NCI-H2081 treated with DMSO at 0.1 percent for 48 hours (cell line): ENCODE results near the gene CFAP54.

Experiments used
- DNase-seq: peaks from one replicate; lab custom pipeline; 2025; lab: John Stamatoyannopoulos, UW

The CFAP54 gene

DNA sequence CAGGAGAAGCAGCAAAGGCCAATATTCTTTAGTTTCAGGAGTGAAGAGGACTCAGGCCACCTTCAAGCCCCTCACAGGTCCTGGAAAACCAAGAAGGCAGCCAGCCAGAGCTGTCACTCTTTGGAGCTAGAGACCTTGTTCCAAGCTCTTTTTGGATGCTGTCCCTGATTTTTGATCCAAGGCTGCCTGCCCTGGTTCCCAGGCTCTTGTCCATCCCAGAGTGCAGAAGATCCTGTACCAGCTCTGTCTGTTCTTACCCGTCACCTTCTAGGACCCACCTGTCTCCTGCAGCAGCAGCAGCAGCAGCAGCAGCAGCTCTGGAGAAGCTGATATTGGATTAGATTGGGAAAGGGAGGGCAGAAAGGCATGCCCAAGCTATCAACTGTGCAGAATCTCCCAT, 260.6 kb downstream of the CFAP54 start:
- no peak for DNase-seq

DNA sequence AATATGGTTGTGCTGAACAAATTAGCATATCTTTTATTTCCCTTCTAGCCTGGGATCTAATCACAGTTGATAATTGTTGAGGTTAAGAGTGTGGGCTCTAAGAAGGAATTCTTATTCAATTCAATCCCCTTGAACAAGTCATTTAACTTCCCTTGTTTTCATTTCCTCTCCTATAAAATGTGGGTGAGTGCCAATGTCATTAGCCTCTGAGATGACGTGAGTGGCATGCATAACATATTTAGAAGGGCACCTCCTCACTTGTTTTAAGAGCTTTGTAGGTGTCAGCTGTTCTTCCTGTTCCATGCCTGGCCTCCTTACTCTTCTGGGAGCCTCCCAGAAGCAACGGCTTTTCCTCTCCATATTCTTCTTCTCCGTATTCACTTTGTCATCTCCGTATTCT, 262.2 kb downstream of the CFAP54 start:
- no peak for DNase-seq

DNA sequence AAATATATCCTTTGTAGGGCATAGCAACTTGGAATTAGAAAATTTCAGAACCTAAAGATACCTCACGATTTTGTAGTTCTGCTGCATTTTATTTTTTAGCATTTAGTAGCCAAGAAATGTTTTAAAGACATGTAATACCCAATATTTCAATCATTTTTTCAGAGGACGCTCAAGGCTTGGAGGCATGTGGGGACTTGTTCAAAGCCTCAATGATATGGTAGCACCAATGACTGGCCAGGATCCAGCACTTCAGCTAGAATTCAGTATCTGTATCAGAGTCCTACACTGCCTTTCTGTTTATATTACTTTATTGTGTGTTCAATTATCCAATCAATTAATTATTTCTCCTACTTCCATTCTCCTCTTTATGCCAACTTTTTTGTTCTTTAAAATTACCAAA, 262.8 kb downstream of the CFAP54 start:
- no peak for DNase-seq

DNA sequence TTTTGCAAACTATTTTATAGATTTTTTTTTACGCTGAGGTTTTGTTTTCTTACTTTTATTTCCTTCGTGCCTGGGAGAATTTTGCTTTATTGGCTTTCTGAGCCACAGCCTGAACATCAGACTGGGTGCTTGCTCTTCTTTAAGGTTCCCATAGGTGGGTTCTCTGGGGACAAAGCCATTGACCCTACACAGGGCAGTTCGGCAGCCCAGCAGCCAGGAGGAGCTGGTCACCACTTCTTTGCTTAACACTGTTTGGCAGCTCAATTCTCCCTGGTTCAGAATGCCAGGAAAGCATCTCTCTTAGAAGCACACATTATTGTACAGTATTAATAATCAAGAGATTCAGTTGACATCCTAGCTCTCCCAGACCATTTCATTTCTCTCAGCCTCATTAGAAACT, 276.9 kb downstream of the CFAP54 start:
- no peak for DNase-seq

DNA sequence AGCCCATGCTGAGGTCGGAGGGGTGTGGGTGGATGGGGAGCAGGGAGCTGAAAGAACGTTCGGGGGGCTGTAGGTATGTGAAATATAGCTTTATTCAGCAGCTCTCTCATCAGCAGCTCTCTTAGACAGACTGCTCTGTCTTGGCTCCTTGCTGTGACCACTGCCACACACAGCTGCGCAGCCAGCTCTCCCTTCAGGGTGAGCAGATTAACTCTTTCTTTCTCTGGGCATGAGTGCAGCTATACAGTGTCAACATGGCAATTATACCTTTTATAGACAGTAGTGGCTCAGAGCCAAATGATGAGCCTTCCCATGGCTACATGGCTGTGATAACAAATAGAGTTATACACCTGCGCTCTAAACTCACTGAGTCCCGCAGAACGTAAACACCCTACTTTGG, 280.0 kb downstream of the CFAP54 start:
- DNase-seq, result peak; percentile 82

DNA sequence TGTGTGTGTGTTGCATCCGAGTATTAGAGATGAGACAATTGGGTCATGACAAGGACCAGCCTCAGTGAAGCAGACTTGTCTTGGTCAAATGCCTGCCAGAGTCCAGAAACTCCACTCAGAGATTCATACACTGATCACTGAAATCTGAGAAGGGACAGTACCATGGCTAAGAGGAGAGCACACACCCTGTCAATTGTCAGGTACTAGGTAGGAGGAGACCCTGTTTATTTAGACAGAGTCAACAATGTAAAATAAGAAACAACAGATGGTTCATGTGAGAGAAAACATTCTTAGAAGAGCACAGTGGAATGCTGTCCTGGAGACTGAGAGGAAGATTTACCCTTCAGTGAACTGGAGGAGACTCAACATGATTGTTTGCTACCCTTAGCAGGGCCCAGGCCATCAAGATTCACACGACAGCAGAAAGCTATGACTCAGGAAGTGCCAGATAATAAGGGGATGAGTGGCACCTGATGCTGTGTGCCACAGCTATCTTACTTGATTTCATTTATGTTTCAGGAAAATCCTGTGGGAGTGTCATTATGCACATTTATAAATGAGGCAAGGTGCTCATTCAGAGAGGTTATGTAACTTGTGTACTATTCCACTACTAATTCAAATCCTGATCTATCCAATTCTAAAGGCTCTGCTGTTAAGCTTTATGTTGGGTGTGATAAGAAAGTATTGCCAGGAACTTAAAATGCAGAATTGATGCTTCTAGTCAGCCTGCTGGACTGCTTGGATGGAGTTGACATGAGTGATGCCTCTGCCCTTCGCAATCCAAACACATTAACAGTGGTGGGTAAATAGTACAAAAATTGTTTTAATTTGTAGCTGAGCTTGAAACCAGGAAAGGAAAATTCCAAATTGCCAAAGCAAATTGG, 281.1 kb downstream of the CFAP54 start:
- no peak for DNase-seq

DNA sequence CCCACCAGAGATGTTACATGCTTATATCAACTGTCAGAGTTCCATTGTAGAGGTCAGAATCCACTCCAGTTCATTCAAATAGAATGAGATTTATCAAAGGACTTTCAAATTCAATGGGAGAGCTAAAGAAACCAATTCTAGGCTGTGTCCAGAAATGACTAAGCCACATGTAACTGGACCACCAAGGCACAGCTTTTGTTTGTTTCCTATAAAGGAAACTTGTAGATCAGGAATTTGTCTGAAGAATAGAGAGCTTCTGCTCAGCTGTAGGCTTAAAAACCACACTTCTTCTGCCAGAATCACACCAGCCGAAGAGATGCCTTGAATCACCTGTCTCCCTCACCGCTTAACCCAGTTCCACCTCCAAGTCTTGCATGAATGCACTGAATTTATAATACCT, 283.7 kb downstream of the CFAP54 start:
- DNase-seq, result no peak

DNA sequence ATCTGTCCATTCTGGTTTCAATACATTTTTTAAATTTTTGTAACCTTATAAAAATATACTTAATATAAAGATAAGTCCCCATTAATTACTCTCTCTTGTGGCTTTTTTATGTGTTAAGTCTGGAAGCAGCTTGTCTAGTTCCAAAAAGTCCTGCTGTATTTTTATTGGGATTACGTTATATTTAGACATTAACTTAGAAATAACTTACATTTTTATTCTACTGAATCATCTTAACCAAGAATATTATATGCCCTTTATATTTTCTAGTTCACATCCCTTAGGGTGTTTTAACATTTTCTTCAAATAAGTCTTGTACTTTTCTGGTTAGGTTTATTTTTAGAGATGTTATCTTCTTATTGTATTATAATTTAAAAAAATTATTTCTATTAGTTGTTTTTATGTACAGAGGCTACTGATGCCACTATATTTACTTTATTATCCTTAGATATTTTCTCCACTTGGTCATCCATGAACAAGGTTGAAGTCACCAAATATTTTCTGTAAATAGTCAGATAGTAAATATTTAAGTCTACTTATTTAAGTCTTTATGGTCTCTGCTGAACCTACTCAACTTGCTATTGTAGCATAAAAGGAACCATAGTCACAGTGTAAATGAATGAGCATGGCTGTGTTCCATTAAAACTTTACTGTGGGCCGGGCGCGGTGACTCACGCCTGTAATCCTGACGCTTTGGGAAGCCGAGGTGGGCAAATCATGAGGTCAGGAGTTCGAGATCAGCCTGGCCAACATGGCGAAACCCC, 285.3 kb downstream of the CFAP54 start:
- DNase-seq, result no peak

DNA sequence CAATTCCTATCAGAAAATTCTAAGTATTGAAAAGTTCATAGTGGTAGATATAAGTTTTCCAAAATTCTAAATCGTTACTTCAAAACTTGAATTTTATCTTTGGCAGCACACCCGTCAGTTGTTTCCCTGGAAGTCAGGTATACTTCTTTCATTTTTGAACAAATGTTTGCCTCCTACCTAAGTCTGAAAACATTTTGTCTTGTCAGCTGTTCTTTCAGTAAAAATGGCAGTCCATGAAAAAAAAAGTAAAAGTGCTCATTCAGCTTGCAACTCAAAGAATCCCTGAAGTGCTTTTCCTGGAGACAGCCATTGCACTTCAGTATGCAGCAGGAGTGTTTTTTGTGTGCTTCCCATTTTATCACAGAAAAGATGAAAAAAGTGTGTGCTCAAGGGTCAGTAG, 287.5 kb downstream of the CFAP54 start:
- no peak for DNase-seq

DNA sequence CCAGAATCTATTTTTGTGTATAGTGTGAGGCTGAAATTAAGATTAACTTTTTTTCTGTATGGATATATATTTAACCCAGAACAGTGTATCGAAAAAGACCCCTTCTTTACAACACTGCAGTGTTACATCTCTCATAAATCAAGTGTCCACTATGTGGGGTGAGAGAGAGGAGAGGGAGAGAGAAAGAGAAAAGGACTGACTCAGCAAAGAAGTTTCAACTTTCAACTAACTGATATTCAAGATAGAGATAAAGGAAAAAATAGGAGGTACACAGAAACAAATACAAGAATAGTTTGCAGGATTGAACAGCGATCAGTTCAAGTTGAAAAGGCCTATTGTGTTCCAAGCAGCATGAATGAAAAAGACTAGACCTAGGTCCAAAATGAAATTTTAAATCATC, 291.0 kb downstream of the CFAP54 start:
- no peak for DNase-seq

DNA sequence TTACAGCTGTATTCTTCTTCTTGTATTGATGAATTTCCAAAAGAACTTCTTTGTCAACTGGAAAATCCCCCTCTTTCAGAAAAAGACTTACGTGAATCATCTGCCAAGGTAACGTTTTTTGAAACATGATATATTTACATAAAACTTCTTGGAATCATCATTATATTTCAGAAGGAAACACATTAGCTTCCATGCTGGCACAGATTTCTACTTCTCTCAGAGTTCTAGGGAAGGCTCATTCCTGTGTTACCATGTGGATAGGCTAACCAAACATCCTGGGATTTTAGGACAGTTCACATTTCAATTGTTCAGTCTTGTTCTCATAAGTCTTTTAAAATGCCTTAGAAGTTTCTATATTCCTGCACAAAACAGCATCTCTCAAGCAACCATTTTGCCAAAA, 297.4 kb downstream of the CFAP54 start:
- DNase-seq, result no peak

DNA sequence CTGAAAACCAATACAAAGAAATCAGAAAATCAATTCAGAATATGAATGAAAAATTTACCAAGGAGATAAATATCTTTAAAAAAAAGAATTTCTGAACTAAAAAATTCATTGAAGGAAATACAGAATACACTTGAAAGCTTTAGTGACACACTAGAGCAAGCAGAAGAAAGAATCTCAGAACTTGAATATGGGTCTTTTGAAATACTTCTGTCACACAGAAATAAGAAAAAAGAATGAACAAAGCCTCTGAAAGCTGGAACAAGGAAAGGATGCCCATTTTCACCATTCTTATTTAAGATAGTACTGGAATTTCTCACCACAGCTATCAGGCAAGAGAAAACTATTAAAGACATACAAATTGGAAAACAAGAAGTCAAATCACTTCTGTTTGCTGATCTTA, 314.6 kb downstream of the CFAP54 start:
- no peak for DNase-seq

DNA sequence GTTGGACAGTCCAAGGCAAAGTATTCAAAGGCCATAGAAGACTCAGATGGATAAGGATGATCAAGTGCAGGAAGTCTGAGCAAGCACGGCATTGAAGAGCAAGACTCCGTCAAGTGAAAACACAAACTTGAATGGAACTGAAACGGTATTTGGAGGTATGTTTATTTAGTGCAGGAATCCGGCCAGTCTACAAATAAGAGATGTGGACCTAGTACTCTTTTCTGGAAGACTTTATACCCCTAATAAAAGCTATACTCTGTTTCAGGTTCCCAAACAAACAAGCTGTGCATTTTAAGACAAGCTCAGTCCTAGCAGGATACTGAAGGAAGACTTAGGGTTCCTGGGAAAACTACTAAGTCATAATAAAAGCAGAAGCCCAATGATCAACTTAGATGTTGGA, 316.9 kb downstream of the CFAP54 start:
- DNase-seq, result no peak

DNA sequence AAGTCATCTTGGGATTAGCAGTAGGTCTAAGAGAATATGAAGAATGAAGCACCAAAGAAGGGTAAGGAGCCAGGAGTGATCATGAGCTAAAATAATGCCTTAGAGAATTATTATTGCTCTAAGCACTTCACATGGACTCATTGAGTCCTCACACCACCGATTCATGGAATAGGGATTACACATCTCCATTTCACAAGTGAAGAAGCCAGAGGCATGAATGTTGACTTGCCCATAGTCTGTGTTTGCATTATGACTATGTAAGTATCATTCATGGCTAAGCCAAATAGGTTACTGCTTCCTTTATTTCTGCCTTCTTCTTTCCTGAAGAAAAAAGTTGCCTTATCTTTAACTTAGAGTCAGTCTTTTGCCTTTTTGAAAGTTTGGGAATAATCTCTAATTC, 318.4 kb downstream of the CFAP54 start:
- DNase-seq, result no peak

DNA sequence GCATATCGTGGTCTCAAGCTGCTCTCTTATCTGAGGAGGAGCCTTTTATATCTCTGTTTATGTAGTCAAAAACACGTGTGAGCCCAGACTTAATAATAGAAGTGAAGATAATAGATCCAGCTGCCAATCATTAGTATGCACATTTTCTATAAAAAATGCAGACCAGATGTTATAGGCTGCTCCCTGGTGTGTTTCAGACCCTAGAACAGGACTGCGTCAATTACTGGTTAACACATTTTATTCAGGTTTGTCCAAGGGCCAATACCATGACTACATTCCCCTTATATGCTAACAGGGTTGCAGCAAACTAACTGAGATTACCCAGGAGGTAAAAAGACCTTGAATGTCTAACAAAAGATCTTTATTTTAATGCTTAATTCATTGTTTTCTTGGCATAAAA, 319.2 kb downstream of the CFAP54 start:
- DNase-seq, result no peak

DNA sequence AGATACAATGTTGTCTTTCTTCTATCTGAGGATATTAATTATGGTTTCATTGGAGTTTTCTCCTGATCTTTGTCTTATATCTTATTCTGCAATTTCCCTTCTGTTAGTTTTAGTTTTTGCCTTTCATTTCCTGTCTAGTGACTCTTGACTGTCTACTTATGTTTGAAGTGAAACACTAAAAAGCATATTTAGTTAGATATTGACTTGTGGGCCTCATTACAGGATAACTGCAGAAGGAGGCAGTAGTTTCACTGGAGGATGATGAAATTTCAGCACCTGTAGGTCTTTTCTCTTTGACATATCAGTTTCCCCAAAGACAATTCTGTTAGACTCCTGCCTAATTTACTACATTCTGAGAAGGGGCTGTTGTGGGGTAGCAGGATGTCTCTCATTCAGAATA, 320.1 kb downstream of the CFAP54 start:
- no peak for DNase-seq

DNA sequence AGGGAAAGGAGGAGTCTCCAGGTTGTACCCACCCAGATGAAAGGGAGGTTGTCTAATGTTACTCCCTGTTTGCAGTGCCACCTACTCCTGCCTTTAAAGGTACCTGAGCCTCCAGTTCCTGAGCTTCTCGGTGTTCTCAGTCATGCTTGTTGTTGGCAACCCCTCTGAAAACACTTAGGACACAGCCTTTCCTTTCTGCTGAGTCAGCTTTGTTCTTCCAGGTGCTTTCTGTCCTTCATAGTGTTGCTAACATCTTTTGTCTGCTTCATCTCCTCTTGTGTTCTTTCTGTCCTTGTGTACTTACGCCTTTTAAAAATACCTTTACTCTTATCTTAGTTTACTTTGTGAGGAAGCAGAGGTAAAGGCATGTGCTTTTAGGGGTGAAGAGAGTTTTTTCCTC, 320.7 kb downstream of the CFAP54 start:
- no peak for DNase-seq

DNA sequence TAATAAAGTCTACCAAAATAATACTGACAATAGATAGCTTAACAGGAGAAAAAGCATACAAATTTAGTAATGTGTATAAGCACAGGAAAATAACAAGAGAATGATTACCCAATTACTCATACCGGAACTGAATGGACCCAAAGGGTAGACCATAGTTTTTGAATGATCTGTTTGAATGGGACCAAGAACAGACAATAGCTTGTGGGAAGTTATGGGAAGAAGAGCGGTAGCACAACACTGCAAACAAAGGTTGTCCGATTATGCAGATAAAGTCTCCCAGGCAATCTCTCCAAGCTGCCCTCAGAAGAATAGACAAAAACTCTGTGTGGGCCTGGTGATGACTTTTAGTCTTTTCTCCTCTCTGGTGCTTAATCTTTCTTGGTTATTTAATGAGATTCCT, 321.1 kb downstream of the CFAP54 start:
- DNase-seq, result no peak

DNA sequence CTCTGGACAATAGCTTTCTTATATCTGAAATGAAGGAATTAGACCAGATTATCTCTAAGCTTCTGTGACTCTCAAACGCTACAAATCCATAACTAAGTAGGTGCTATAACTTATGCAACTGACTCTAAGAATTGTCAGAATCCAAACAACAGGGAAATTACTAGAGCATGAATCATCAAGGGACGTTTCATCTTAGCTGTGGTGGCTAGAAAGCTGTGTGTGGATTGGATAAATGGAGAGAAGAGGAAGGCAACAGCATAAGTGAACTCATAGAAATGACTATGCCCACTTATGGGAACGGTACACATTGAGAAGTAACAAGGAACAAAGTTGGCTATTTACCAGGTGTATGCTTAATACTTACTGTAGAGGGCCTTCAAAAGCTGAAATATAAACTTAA, 321.7 kb downstream of the CFAP54 start:
- no peak for DNase-seq

DNA sequence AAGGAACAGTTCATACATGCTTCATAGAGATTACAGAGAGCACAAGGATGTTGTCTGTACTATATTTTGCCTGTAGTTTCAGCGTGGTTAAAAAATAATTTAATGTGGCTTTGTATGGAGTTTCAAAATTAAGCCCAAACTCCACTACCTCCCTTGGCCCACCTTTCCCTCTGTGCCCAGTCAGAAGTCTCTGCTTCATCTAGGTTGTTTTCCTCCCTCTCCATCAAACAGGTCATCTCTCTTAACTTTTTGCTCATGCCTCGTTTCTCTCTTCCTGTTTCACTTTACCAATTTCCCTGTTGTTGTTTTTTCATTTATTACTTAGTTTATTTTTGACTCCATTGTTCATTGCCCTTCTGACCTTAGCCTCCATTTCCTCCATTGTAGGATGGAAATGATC, 322.8 kb downstream of the CFAP54 start:
- DNase-seq, result no peak

DNA sequence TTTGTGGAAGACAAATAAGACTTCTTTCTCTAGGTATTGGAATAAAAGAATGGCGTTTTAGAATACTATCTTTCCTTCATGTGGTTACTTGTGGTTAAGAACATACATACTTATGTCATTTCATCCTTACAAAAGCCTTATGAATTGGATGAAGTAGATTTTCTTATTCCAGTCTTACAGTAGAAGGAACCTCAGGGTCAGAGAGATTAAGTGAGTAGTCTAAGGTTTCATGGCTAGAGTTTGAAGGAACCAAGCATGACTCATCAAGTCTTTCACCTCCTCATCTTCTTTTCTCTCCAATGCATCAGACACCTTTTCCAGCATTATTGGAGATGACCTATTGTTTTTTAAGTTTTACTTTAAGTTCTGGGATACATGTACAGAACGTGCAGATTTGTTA, 324.8 kb downstream of the CFAP54 start:
- DNase-seq, result no peak

DNA sequence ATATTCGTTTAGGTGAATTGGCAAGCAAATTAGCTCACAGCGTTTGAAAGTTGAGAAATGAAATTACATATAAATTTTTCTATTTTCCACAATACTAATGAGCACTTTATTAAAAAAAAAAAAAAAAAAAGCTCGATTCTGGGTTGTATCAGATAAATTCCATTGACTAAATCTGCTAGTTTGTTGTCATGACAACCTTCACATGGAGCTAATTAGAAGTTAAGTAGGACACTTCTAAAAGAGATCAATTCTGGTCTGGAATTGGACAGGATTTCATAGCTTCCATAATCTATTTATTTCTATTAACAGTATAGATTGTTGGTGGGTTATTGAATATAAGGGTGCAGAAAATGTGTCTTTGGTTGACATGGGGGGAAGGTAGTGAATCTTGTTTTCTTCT, 332.2 kb downstream of the CFAP54 start:
- DNase-seq, result no peak

DNA sequence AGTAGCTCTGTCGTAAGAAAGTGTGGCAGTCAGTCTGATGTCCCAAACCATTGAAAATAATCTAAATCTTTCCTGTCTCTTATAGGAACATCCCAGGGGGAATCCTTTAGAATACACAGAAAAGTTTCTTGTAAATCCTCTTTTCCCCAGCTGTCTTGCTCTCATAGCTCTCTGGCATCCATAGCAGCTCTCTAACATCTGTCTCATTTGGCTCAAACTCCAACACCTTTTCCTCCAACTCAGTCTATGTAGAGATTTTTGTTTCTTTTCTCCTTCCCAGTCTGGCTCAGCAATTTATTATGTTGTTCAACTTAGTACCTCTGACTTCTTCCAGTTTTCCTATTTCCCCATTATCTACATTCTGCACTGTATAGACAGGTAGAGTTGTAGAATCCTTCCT, 333.3 kb downstream of the CFAP54 start:
- no peak for DNase-seq
